CD4-positive, alpha-beta T cell treated with Interleukin-2 at 100 ng/mL for 4 hours (primary cell): ENCODE results near the gene SLC2A13.
A peak's percentile ranks its signal among the peaks of the same experiment; 100 is the strongest.

Source experiments
- DNase-seq: peaks from one replicate; pipeline ENCODE4 v3.0.0-alpha.2; 2020; ENCODE audit warnings: low spot score

SLC2A13 gene

GRCh38 chr12:39993268-39993667 is 112.6 kb downstream of the SLC2A13 start:
- no peak for DNase-seq

- DNase-seq: peak; percentile 57
These were observed 115.5 kb downstream of the SLC2A13 start for GRCh38 chr12:39990122-39991101.

- DNase-seq: no peak
These were observed 116.4 kb downstream of the SLC2A13 start for GRCh38 chr12:39989501-39989900.

- no peak for DNase-seq
These were observed 117.3 kb downstream of the SLC2A13 start for GRCh38 chr12:39988574-39988973.

GRCh38 chr12:39986674-39987073 is 119.2 kb downstream of the SLC2A13 start:
- no peak for DNase-seq

GRCh38 chr12:39984670-39985069 is 121.2 kb downstream of the SLC2A13 start:
- no peak for DNase-seq

GRCh38 chr12:39975374-39975918 is 130.4 kb downstream of the SLC2A13 start:
- no peak for DNase-seq

GRCh38 chr12:39972119-39972518 is 133.8 kb downstream of the SLC2A13 start:
- no peak for DNase-seq

- DNase-seq: no peak
These were observed 134.5 kb downstream of the SLC2A13 start for GRCh38 chr12:39971348-39971747.

- DNase-seq: no peak
These were observed 139.2 kb downstream of the SLC2A13 start for GRCh38 chr12:39966721-39967120.

GRCh38 chr12:39966256-39966655 is 139.6 kb downstream of the SLC2A13 start:
- DNase-seq: no peak

- DNase-seq: no peak
These were observed 146.4 kb downstream of the SLC2A13 start for GRCh38 chr12:39959467-39959866.

GRCh38 chr12:39959031-39959430 is 146.8 kb downstream of the SLC2A13 start:
- DNase-seq: no peak

GRCh38 chr12:39958377-39958776 is 147.5 kb downstream of the SLC2A13 start:
- no peak for DNase-seq

- DNase-seq: no peak
These were observed 149.2 kb downstream of the SLC2A13 start for GRCh38 chr12:39956725-39957124.

- no peak for DNase-seq
These were observed 159.3 kb downstream of the SLC2A13 start for GRCh38 chr12:39946361-39947280.

GRCh38 chr12:39937119-39937518 is 168.8 kb downstream of the SLC2A13 start:
- no peak for DNase-seq

- no peak for DNase-seq
These were observed 170.0 kb downstream of the SLC2A13 start for GRCh38 chr12:39935839-39936238.

GRCh38 chr12:39935275-39935674 is 170.6 kb downstream of the SLC2A13 start:
- DNase-seq: no peak

GRCh38 chr12:39931857-39932256 is 174.0 kb downstream of the SLC2A13 start:
- DNase-seq: no peak

GRCh38 chr12:39931231-39931630 is 174.7 kb downstream of the SLC2A13 start:
- no peak for DNase-seq

GRCh38 chr12:39930101-39930500 is 175.8 kb downstream of the SLC2A13 start:
- DNase-seq: no peak
